Smooth muscle cell (in vitro differentiated cells): ENCODE data around the gene ASPG. TPM values are rescaled to one million over a fixed set of nuclear protein-coding genes. Genes with fewer than 3 reads are reported as not detected.

Experiments used
- DNase-seq: peaks from one replicate; lab custom pipeline; 2025; ENCODE audit not compliant: unreplicated experiment; lab: John Stamatoyannopoulos, UW
- H2AFZ ChIP-seq: fragments of 200-600 bp; sonication (generic); 2 replicates; pipeline ENCODE4 v1.6.0; 2016; ENCODE audit warnings: antibody characterized with exemption, low read depth, mild to moderate bottlenecking
- H3F3A ChIP-seq: fragments of 200-600 bp; sonication (generic); 2 replicates; pipeline ENCODE4 v1.6.0; 2017; ENCODE audit warnings: antibody characterized with exemption, low read depth
- H3K27ac ChIP-seq: fragments of 200-600 bp; sonication (generic); 2 replicates; pipeline ENCODE4 v1.5.1; 2016; ENCODE audit warnings: low read depth, mild to moderate bottlenecking
- H3K27me3 ChIP-seq: fragments of 200-600 bp; sonication (generic); 2 replicates; pipeline ENCODE4 v1.6.1; 2016; ENCODE audit warnings: low read depth, mild to moderate bottlenecking
- H3K36me3 ChIP-seq: fragments of 200-600 bp; sonication (generic); 2 replicates; pipeline ENCODE4 v1.5.1; 2016; ENCODE audit warnings: low read depth
- H3K4me1 ChIP-seq: fragments of 200-600 bp; sonication (generic); 2 replicates; pipeline ENCODE4 v1.5.1; 2016; ENCODE audit warnings: low read depth
- H3K4me2 ChIP-seq: fragments of 200-600 bp; sonication (generic); 2 replicates; pipeline ENCODE4 v1.6.0; 2016; ENCODE audit warnings: mild to moderate bottlenecking
- H3K4me3 ChIP-seq: fragments of 200-600 bp; sonication (generic); 2 replicates; pipeline ENCODE4 v1.5.1; 2016; ENCODE audit warnings: mild to moderate bottlenecking
- H3K79me2 ChIP-seq: fragments of 200-600 bp; sonication (generic); 2 replicates; pipeline ENCODE4 v1.6.0; 2016; ENCODE audit warnings: low read depth, mild to moderate bottlenecking
- H3K9ac ChIP-seq: fragments of 200-600 bp; sonication (generic); 2 replicates; pipeline ENCODE4 v1.6.0; 2016; ENCODE audit warnings: low read depth
- H3K9me3 ChIP-seq: fragments of 200-600 bp; sonication (generic); replicated peaks from 2 replicates; pipeline ENCODE4 v1.5.1; 2016; ENCODE audit warnings: low read depth
- H4K20me1 ChIP-seq: fragments of 200-600 bp; sonication (generic); 2 replicates; pipeline ENCODE4 v1.6.0; 2016; ENCODE audit warnings: low read depth
- CTCF ChIP-seq: fragments of 200-600 bp; sonication (generic); IDR thresholded peaks from 2 replicates; pipeline ENCODE4 v1.5.1; 2017; ENCODE audit warnings: borderline replicate concordance, mild to moderate bottlenecking, antibody characterized with exemption; ENCODE audit not compliant: insufficient read depth, poor library complexity, severe bottlenecking
- WGBS: methylation state at CpG from one replicate; pipeline ENCODE4 v1.1.7; 2016; ENCODE audit warnings: low lambda C conversion rate; 5-methylcytosine and 5-hydroxymethylcytosine counted together
- polyA plus RNA-seq: library from polyadenylated mRNA; unstranded; fragments of >200 nt; fragmentation: Nextera tagmentation; extraction: Ambion mirVana; gene quantifications from 2 replicates; pipeline ENCODE4 v1.2.1, GENCODE V29; 2016
- total RNA-seq: library from RNA; depleted of rRNA; stranded (reverse); fragments of >200 nt; gene quantifications from 2 replicates; pipeline ENCODE4 v1.2.3, GENCODE V29; 2014

ASPG gene
- total and polyA plus RNA-seq, 2 experiments from 2014 or later = 0.18 to 1.2 TPM

GRCh38 chr14:104090071-104090748 lies 4.7 kb downstream of the ASPG start:
- no peaks in the 10 kb centered on the region for H3K79me2 ChIP-seq
- no peak overlapping the region for H3K9ac ChIP-seq
- no peaks in the 10 kb centered on the region for H3F3A ChIP-seq
- DNase-seq = no peak
- H3K4me2 ChIP-seq = no peak overlapping the region
- TF ChIP-seq CTCF = no peak
- no peak overlapping the region for H3K4me3 ChIP-seq
- no peaks in the 10 kb centered on the region for H3K4me1 ChIP-seq
- no peak overlapping the region for H3K27ac ChIP-seq
- H2AFZ ChIP-seq = no peak overlapping the region
- no peaks in the 10 kb centered on the region for H3K36me3 ChIP-seq
- WGBS = 94% methylated on average over 20 of the region's 20 CpGs
- no peaks in the 10 kb centered on the region for H4K20me1 ChIP-seq
- no peaks in the 10 kb centered on the region for H3K27me3 ChIP-seq
- no peaks in the 10 kb centered on the region for H3K9me3 ChIP-seq

- Histone ChIP-seq H4K20me1 (no peaks in the 10 kb centered on the region), H3K4me3 (no peak overlapping the region), H3K9ac (no peak overlapping the region), H2AFZ (no peak overlapping the region), H3K4me2 (no peak overlapping the region), H3K36me3 (no peaks in the 10 kb centered on the region), H3K27me3 (no peaks in the 10 kb centered on the region), H3F3A (no peaks in the 10 kb centered on the region), H3K9me3 (no peaks in the 10 kb centered on the region), H3K27ac (no peak overlapping the region), H3K79me2 (no peaks in the 10 kb centered on the region), H3K4me1 (no peaks in the 10 kb centered on the region)
- TF ChIP-seq CTCF = no peak
- WGBS = 80% methylated on average over 26 of the region's 26 CpGs
- no peak for DNase-seq
Measured at GRCh38 chr14:104091061-104091926, 5.8 kb downstream of the ASPG start.

- H3K9ac ChIP-seq = no peak overlapping the region
- DNase-seq = no peak
- H3K4me2 ChIP-seq = no peak overlapping the region
- no peaks in the 10 kb centered on the region for H4K20me1 ChIP-seq
- H3K27me3 ChIP-seq = no peaks in the 10 kb centered on the region
- no peak overlapping the region for H3K4me3 ChIP-seq
- no peaks in the 10 kb centered on the region for H3K4me1 ChIP-seq
- H3K36me3 ChIP-seq = no peaks in the 10 kb centered on the region
- H3K27ac ChIP-seq = no peak overlapping the region
- H2AFZ ChIP-seq = no peak overlapping the region
- TF ChIP-seq CTCF = no peak
- no peaks in the 10 kb centered on the region for H3K79me2 ChIP-seq
- no peaks in the 10 kb centered on the region for H3F3A ChIP-seq
- 93% methylated on average over 20 of the region's 23 CpGs for WGBS
- H3K9me3 ChIP-seq = no peaks in the 10 kb centered on the region
Measured at GRCh38 chr14:104091927-104092771, 6.6 kb downstream of the ASPG start.
